ENCODE measurements around the gene TTLL5. TPM values are rescaled to one million over a fixed set of nuclear protein-coding genes. Genes with fewer than 3 reads are reported as not detected.

Gene TTLL5
- total and polyA plus RNA-seq, 9 of the 15 experiments (the other 6 are each of a cell fraction or from before 2014, with no cell fraction given): 4.1 to 18.9 (median 12.6) TPM

GRCh38 chr14:75971509-75971908 lies 310.5 kb downstream of the TTLL5 start (continued):
- TF ChIP-seq ZNF589 (CRISPR knock-in tag; IDR thresholded peaks at IDR 0.05; ENCODE audit: low read depth): no peak
- TF ChIP-seq SIN3B (IDR thresholded peaks at IDR 0.05; ENCODE audit: low read depth): no peak
- TF ChIP-seq ZC3H4 (CRISPR knock-in tag; IDR thresholded peaks at IDR 0.05; ENCODE audit: borderline replicate concordance): no peak

GRCh38 chr14:75972801-75973421 lies 311.9 kb downstream of the TTLL5 start:
- Histone ChIP-seq H3K9me3 (replicated peaks; ENCODE audit: control insufficient read depth, insufficient read depth, low read depth, low read length) (no peaks in the 10 kb centered on the region), H3K9ac (ENCODE audit: insufficient read depth in 1 of 2, low read depth in 2 of 2, low read length in 2 of 2) (no peak overlapping the region), H3K79me2 (ENCODE audit: control insufficient read depth, insufficient read depth, low read length) (no peaks in the 10 kb centered on the region), H3K4me3 (no peak overlapping the region), H3K4me2 (ENCODE audit: insufficient read depth, low read length) (no peak overlapping the region), H4K20me1 (replicated peaks; ENCODE audit: control insufficient read depth, insufficient read depth, low read length) (no peaks in the 10 kb centered on the region), H3K27ac (ENCODE audit: extremely low read depth, low read depth, low read length) (no peak overlapping the region), H2AFZ (ENCODE audit: low read depth, low read length) (no peak overlapping the region), H3K9me1 (ENCODE audit: control insufficient read depth, insufficient read depth, low read length) (no peaks in the 10 kb centered on the region), H3K36me3 (ENCODE audit: control insufficient read depth, insufficient read depth, low read length) (no peaks in the 10 kb centered on the region), H3K4me1 (replicated peaks in 1 of 2; ENCODE audit: control insufficient read depth in 2 of 2, insufficient read depth in 2 of 2, low read length in 2 of 2) (no peaks in the 10 kb centered on the region), H3K27me3 (ENCODE audit: control insufficient read depth in 2 of 2, insufficient read depth in 2 of 2, low read length in 2 of 2) (no peaks in the 10 kb centered on the region)
- 15% methylated on average over 7 of the region's 7 CpGs for WGBS (ENCODE audit: insufficient coverage, low coverage, missing lambda C conversion rate)
- FAIRE-seq (no peak), ATAC-seq (no peak; the same call in 2 of the 3 replicates), DNase-seq (ENCODE audit: extremely low read depth in 1 of 4, low spot score in 3 of 4) (no peak)
- intact Hi-C loops (cut with micrococcal nuclease) (no loop called here), in situ Hi-C loops (cut with MboI) (loop anchor here (10.0 kb wide), 1 partner anchor 168 kb away; no protein-coding TSS in a partner anchor)
- CTCF ChIA-PET (ENCODE audit: low intra/inter-chr PET ratio): no interaction called here
- TF ChIP-seq MIER1 (IDR thresholded peaks at IDR 0.05; ENCODE audit: low read depth) (no peak), SIN3A (IDR thresholded peaks at IDR 0.05; ENCODE audit: borderline replicate concordance in 2 of 2, control insufficient read depth in 1 of 2, low read depth in 2 of 2, low read length in 2 of 2) (no peak), CXXC5 (CRISPR knock-in tag; IDR thresholded peaks at IDR 0.05) (no peak), NR3C1 (CRISPR knock-in tag; IDR thresholded peaks at IDR 0.05) (no peak), HDGF (IDR thresholded peaks at IDR 0.05) (no peak), MCM2 (IDR thresholded peaks at IDR 0.05; ENCODE audit: low read depth) (no peak), PHF20 (IDR thresholded peaks at IDR 0.05; ENCODE audit: partially characterized antibody) (no peak)
- TF ChIP-seq, protein P1, sequence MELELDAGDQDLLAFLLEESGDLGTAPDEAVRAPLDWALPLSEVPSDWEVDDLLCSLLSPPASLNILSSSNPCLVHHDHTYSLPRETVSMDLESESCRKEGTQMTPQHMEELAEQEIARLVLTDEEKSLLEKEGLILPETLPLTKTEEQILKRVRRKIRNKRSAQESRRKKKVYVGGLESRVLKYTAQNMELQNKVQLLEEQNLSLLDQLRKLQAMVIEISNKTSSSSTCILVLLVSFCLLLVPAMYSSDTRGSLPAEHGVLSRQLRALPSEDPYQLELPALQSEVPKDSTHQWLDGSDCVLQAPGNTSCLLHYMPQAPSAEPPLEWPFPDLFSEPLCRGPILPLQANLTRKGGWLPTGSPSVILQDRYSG (tag; conservative IDR thresholded peaks at IDR 0.05; ENCODE audit: low read depth): no peak
- TF ChIP-seq, protein P2, sequence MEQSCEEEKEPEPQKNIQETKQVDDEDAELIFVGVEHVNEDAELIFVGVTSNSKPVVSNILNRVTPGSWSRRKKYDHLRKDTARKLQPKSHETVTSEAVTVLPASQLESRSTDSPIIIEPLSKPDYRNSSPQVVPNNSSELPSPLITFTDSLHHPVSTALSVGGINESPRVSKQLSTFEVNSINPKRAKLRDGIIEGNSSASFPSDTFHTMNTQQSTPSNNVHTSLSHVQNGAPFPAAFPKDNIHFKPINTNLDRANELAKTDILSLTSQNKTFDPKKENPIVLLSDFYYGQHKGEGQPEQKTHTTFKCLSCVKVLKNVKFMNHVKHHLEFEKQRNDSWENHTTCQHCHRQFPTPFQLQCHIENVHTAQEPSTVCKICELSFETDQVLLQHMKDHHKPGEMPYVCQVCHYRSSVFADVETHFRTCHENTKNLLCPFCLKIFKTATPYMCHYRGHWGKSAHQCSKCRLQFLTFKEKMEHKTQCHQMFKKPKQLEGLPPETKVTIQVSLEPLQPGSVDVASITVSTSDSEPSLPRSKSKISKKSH (CRISPR knock-in tag; IDR thresholded peaks at IDR 0.05): no peak
- TF ChIP-seq, protein P3, sequence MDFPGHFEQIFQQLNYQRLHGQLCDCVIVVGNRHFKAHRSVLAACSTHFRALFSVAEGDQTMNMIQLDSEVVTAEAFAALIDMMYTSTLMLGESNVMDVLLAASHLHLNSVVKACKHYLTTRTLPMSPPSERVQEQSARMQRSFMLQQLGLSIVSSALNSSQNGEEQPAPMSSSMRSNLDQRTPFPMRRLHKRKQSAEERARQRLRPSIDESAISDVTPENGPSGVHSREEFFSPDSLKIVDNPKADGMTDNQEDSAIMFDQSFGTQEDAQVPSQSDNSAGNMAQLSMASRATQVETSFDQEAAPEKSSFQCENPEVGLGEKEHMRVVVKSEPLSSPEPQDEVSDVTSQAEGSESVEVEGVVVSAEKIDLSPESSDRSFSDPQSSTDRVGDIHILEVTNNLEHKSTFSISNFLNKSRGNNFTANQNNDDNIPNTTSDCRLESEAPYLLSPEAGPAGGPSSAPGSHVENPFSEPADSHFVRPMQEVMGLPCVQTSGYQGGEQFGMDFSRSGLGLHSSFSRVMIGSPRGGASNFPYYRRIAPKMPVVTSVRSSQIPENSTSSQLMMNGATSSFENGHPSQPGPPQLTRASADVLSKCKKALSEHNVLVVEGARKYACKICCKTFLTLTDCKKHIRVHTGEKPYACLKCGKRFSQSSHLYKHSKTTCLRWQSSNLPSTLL (IDR thresholded peaks at IDR 0.05): no peak
- POLR2A ChIA-PET: interaction anchor here (1.4 kb wide), 1 partner anchor 16 kb away, joined by 3 read pairs; no protein-coding TSS in a partner anchor
- BruUV-seq (replicated peaks): no TSS peak
